HepG2 (cell line): ENCODE results near the gene SYMPK. TPM values are rescaled to one million over a fixed set of nuclear protein-coding genes. Genes with fewer than 3 reads are reported as not detected.

ENCODE experiments used
- CREM ChIP-seq, 2 experiments: sonication (generic) in 1 of 2; formaldehyde crosslinking in 1 of 2; IDR thresholded peaks; 2 replicates each; pipeline versions ENCODE4 v1.4.0 to v1.6.1; 2016 to 2020; ENCODE audit warnings: antibody characterized with exemption in 1 of 2, mild to moderate bottlenecking in 1 of 2, missing genetic modification reagents in 1 of 2
- FOSL1 ChIP-seq: sonication (generic); formaldehyde crosslinking; IDR thresholded peaks from 2 replicates; pipeline ENCODE4 v1.9.0; 2021; ENCODE audit warnings: missing genetic modification reagents, borderline replicate concordance
- GZF1 ChIP-seq: sonication (generic); formaldehyde crosslinking; IDR thresholded peaks from 2 replicates; pipeline ENCODE4 v1.5.1; 2020; ENCODE audit warnings: mild to moderate bottlenecking, missing genetic modification reagents
- HINFP ChIP-seq: sonication (generic); formaldehyde crosslinking; IDR thresholded peaks from 2 replicates; pipeline ENCODE4 v1.4.0; 2020; ENCODE audit warnings: low read depth, mild to moderate bottlenecking, missing genetic modification reagents
- HOXA5 ChIP-seq: sonication (generic); formaldehyde crosslinking; IDR thresholded peaks from 2 replicates; pipeline ENCODE4 v1.4.0; 2020; ENCODE audit warnings: missing genetic modification reagents
- MEIS2 ChIP-seq: sonication (generic); formaldehyde crosslinking; IDR thresholded peaks from 2 replicates; pipeline ENCODE4 v1.9.0; 2021; ENCODE audit warnings: mild to moderate bottlenecking, missing genetic modification reagents
- MIXL1 ChIP-seq: IDR thresholded peaks from 2 replicates; pipeline ENCODE4 v1.6.1; 2016
- MLLT10 ChIP-seq: sonication (generic); formaldehyde crosslinking; IDR thresholded peaks from 2 replicates; pipeline ENCODE4 v1.4.0; 2020; ENCODE audit warnings: missing genetic modification reagents
- RBM39 ChIP-seq: fragments of 200-400 bp; formaldehyde crosslinking; IDR thresholded peaks from one replicate; pipeline ENCODE4 v1.6.1; 2018; ENCODE audit warnings: antibody characterized with exemption, mild to moderate bottlenecking, low read depth, low read length; ENCODE audit not compliant: poor library complexity, severe bottlenecking
- TARDBP ChIP-seq: sonication (generic); formaldehyde crosslinking; IDR thresholded peaks from 2 replicates; pipeline ENCODE4 v1.8.0; 2022; ENCODE audit warnings: mild to moderate bottlenecking, missing genetic modification reagents
- TEAD3 ChIP-seq: optimal IDR thresholded peaks from 2 replicates; pipeline ENCODE3; 2016; ENCODE audit warnings: borderline replicate concordance
- TOE1 ChIP-seq: sonication (generic); formaldehyde crosslinking; IDR thresholded peaks from 2 replicates; pipeline ENCODE4 v1.4.0; 2020; ENCODE audit warnings: mild to moderate bottlenecking, missing genetic modification reagents
- ZNF362 ChIP-seq: sonication (generic); formaldehyde crosslinking; IDR thresholded peaks from 2 replicates; pipeline ENCODE4 v1.4.0; 2020; ENCODE audit warnings: missing genetic modification reagents, mild to moderate bottlenecking, borderline replicate concordance
- ZNF512B ChIP-seq: sonication (generic); formaldehyde crosslinking; IDR thresholded peaks from 2 replicates; pipeline ENCODE4 v1.5.1; 2020; ENCODE audit warnings: missing genetic modification reagents, mild to moderate bottlenecking, borderline replicate concordance
- ZNF619 ChIP-seq: sonication (generic); formaldehyde crosslinking; IDR thresholded peaks from 2 replicates; pipeline ENCODE4 v1.4.0; 2020; ENCODE audit warnings: mild to moderate bottlenecking, missing genetic modification reagents
- ZNF670 ChIP-seq: sonication (generic); formaldehyde crosslinking; IDR thresholded peaks from 2 replicates; pipeline ENCODE4 v1.8.0; 2022; ENCODE audit warnings: mild to moderate bottlenecking, missing genetic modification reagents, borderline replicate concordance
- ZNF878 ChIP-seq: sonication (generic); formaldehyde crosslinking; IDR thresholded peaks from 2 replicates; pipeline ENCODE4 v1.8.1; 2023; ENCODE audit warnings: mild to moderate bottlenecking, missing genetic modification reagents, moderate library complexity
- polyA plus RNA-seq, 8 experiments: library from polyadenylated mRNA; depleted of rRNA in 3 of 8; stranded (reverse) in 7 of 8; unstranded in 1 of 8; fragments of >200 nt; fragmentation: Illumina TruSeq in 4 of 8; extraction: Trizol in 4 of 8; gene quantifications; 2 replicates each; pipeline versions ENCODE4 v1.2.1 to v1.2.3, GENCODE V29; 2011 to 2016; ENCODE audit warnings: low read depth in 4 of 8, missing spikeins in 1 of 8, mixed read lengths in 1 of 8; ENCODE audit not compliant: insufficient read depth in 1 of 8
- total RNA-seq, 5 experiments: library from RNA; depleted of rRNA; stranded (reverse); fragments of >200 nt; fragmentation: Illumina TruSeq; extraction: Trizol; gene quantifications; 2 replicates each; pipeline ENCODE4 v1.2.3, GENCODE V29; 2016; ENCODE audit warnings: low read depth in 1 of 5
- TF ChIP-seq, protein P1 (sequence below): sonication (generic); formaldehyde crosslinking; IDR thresholded peaks from 2 replicates; pipeline ENCODE4 v1.5.1; 2020; ENCODE audit warnings: mild to moderate bottlenecking, moderate library complexity, missing genetic modification reagents
- TF ChIP-seq, protein P2 (sequence below): sonication (generic); formaldehyde crosslinking; IDR thresholded peaks from 2 replicates; pipeline ENCODE4 v1.4.0; 2020; ENCODE audit warnings: missing genetic modification reagents, borderline replicate concordance

The SYMPK gene
- total and polyA plus RNA-seq, 2 of the 13 experiments (the other 11 are each of a cell fraction or from before 2014, with no cell fraction given) = 21.9 to 55.7 TPM

DNA sequence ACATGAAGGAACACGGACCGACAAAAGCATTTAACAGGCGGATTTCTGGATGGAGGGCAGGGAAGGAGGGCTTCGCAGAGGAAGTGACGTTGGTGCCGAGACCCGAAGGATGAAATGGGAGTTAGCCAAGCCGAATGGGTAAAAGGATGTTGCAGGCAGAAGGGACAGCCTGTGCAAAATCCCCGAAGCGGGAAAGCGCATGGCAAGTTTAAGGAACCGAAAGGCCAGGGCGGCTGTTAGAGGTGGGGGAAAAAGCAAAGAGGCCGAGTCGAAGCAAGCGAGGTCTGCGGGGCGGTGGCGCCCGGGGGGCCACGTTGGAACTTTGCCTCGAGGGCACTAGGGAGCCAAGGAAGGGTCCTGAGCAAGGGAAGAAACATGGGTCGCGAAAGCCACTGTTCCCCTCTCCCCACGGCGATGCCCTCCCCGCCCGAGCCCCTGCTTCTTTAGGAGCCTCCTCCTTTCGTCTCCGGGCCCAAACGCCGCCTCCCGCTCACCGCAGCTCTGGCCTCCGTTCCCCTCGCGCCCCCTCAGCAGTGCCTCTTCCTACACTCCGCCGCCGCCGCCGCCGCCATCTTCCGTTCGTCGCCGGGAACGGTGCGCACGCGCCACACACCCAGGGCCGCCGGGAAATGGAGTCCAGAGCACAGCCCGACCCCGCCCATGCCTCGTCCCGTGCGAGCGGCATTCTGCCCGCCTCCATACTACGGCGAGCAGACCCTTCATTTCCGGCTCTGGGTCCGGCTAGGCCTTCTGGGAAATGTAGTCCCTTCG lies at the start of gene SYMPK (continued):
- TF ChIP-seq, protein P1, sequence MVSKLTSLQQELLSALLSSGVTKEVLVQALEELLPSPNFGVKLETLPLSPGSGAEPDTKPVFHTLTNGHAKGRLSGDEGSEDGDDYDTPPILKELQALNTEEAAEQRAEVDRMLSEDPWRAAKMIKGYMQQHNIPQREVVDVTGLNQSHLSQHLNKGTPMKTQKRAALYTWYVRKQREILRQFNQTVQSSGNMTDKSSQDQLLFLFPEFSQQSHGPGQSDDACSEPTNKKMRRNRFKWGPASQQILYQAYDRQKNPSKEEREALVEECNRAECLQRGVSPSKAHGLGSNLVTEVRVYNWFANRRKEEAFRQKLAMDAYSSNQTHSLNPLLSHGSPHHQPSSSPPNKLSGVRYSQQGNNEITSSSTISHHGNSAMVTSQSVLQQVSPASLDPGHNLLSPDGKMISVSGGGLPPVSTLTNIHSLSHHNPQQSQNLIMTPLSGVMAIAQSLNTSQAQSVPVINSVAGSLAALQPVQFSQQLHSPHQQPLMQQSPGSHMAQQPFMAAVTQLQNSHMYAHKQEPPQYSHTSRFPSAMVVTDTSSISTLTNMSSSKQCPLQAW = peak; percentile 91; the same call in 1 of the 2 replicates
- TF ChIP-seq ZNF670 (CRISPR knock-in tag) (no peak), CREM (IDR thresholded peaks at IDR 0.05) (peak; percentile 99), CREM (CRISPR knock-in tag; IDR thresholded peaks at IDR 0.05) (no peak), TEAD3 (peak; percentile 73), HINFP (0 out of 2 replicates have a peak, but pooled peaks have one; percentile 5), ZNF512B (CRISPR knock-in tag) (no peak), HOXA5 (peak; percentile 62), RBM39 (no peak), ZNF362 (CRISPR knock-in tag) (peak; percentile 33; the same call in 1 of the 2 replicates), ZNF878 (no peak; the same call in 1 of the 2 replicates), MEIS2 (CRISPR knock-in tag) (no peak), MIXL1 (peak; percentile 94), MLLT10 (no peak), TARDBP (no peak; the same call in none of the 2 replicates), GZF1 (CRISPR knock-in tag) (0 out of 2 replicates have a peak, but pooled peaks have one; percentile 8), ZNF619 (CRISPR knock-in tag) (peak; percentile 67; the same call in 1 of the 2 replicates), FOSL1 (CRISPR knock-in tag) (no peak), TOE1 (CRISPR knock-in tag) (0 out of 2 replicates have a peak, but pooled peaks have one; percentile 31)
- TF ChIP-seq, protein P2, sequence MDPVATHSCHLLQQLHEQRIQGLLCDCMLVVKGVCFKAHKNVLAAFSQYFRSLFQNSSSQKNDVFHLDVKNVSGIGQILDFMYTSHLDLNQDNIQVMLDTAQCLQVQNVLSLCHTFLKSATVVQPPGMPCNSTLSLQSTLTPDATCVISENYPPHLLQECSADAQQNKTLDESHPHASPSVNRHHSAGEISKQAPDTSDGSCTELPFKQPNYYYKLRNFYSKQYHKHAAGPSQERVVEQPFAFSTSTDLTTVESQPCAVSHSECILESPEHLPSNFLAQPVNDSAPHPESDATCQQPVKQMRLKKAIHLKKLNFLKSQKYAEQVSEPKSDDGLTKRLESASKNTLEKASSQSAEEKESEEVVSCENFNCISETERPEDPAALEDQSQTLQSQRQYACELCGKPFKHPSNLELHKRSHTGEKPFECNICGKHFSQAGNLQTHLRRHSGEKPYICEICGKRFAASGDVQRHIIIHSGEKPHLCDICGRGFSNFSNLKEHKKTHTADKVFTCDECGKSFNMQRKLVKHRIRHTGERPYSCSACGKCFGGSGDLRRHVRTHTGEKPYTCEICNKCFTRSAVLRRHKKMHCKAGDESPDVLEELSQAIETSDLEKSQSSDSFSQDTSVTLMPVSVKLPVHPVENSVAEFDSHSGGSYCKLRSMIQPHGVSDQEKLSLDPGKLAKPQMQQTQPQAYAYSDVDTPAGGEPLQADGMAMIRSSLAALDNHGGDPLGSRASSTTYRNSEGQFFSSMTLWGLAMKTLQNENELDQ (CRISPR knock-in tag) = no peak
